ENCODE measurements around the gene ACVR1B.

ACVR1B gene

GRCh38 chr12:51960890-51961289 is 9.4 kb downstream of the ACVR1B start:
- H3K4me3 ChIP-seq (ENCODE audit: low read depth, low read length), result no peak overlapping the region
- TF ChIP-seq, protein P1, sequence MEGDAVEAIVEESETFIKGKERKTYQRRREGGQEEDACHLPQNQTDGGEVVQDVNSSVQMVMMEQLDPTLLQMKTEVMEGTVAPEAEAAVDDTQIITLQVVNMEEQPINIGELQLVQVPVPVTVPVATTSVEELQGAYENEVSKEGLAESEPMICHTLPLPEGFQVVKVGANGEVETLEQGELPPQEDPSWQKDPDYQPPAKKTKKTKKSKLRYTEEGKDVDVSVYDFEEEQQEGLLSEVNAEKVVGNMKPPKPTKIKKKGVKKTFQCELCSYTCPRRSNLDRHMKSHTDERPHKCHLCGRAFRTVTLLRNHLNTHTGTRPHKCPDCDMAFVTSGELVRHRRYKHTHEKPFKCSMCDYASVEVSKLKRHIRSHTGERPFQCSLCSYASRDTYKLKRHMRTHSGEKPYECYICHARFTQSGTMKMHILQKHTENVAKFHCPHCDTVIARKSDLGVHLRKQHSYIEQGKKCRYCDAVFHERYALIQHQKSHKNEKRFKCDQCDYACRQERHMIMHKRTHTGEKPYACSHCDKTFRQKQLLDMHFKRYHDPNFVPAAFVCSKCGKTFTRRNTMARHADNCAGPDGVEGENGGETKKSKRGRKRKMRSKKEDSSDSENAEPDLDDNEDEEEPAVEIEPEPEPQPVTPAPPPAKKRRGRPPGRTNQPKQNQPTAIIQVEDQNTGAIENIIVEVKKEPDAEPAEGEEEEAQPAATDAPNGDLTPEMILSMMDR (IDR thresholded peaks at IDR 0.05; ENCODE audit: insufficient read depth, low read depth, low read length, missing control alignments), result no peak
- DNase-seq (ENCODE audit: low read depth), result no peak

- no peak for DNase-seq (ENCODE audit: low read depth)
- no peak overlapping the region for H3K4me3 ChIP-seq (ENCODE audit: low read depth, low read length)
- TF ChIP-seq, protein P1 (IDR thresholded peaks at IDR 0.05; ENCODE audit: insufficient read depth, low read depth, low read length, missing control alignments), result no peak
These were observed 10.3 kb downstream of the ACVR1B start for GRCh38 chr12:51961834-51962233.

DNA sequence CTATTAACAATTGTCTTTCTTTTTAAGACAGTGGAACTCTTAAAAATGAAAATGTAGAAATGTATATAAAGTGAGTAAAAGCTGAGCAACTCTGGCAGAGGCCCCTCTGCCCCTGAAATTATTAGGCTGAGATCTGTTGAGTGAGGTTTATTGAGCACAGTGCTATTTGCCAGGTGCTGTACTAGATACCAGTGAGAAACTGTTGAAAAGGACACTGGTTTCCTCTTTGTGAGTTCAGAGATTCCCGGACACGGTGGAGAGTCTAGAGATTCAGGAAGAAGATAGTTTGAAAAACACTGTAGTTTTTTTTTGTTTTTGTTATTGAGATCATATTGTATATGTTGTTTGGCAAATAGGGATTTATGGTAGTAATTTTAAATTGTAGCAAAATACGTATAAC is 11.2 kb downstream of the ACVR1B start:
- H3K4me3 ChIP-seq (ENCODE audit: low read depth, low read length), result no peak overlapping the region
- DNase-seq (ENCODE audit: low read depth), result no peak
- TF ChIP-seq, protein P1 (IDR thresholded peaks at IDR 0.05; ENCODE audit: insufficient read depth, low read depth, low read length, missing control alignments), result no peak

GRCh38 chr12:51963477-51963876 is 12.0 kb downstream of the ACVR1B start:
- no peak for DNase-seq (ENCODE audit: low read depth)
- no peak overlapping the region for H3K4me3 ChIP-seq (ENCODE audit: low read depth, low read length)
- TF ChIP-seq, protein P1 (IDR thresholded peaks at IDR 0.05; ENCODE audit: insufficient read depth, low read depth, low read length, missing control alignments), result no peak

GRCh38 chr12:51969643-51970042 is 18.1 kb downstream of the ACVR1B start:
- H3K4me3 ChIP-seq (ENCODE audit: low read depth, low read length), result no peak overlapping the region
- DNase-seq (ENCODE audit: low read depth), result no peak
- TF ChIP-seq, protein P1 (IDR thresholded peaks at IDR 0.05; ENCODE audit: insufficient read depth, low read depth, low read length, missing control alignments), result no peak

- H3K4me3 ChIP-seq (ENCODE audit: low read depth, low read length), result no peak overlapping the region
- TF ChIP-seq, protein P1 (IDR thresholded peaks at IDR 0.05; ENCODE audit: insufficient read depth, low read depth, low read length, missing control alignments), result peak; percentile 51
- DNase-seq (ENCODE audit: low read depth), result peak; percentile 89
These were observed 19.6 kb downstream of the ACVR1B start for GRCh38 chr12:51970904-51971646.
